Measurements from ENCODE around the gene NSUN7.

The NSUN7 gene

DNA sequence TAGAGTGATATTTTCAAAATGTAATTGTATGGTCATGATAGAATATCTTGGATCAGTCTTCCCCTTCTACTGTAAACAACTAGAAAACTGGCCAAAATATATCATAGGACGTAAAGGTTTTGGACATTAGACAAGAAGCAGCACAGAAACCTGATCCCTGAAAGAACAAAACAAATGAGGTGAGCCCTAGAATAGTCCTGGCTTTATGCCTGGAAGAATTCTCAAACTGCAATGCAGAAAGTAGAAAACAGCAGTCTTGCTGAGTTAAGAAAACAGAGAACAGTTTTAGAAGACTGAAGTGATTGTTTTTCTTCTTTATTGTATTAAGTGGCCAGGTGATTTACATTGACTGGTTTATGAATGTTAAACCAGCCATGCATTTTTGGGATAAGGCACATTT lies 19.5 kb downstream of the NSUN7 start:
- H3K27ac ChIP-seq: no peak overlapping the region
- CTCF ChIA-PET: no interaction called here
- DNase-seq (ENCODE audit: low spot score): no peak
- TF ChIP-seq, protein P1, sequence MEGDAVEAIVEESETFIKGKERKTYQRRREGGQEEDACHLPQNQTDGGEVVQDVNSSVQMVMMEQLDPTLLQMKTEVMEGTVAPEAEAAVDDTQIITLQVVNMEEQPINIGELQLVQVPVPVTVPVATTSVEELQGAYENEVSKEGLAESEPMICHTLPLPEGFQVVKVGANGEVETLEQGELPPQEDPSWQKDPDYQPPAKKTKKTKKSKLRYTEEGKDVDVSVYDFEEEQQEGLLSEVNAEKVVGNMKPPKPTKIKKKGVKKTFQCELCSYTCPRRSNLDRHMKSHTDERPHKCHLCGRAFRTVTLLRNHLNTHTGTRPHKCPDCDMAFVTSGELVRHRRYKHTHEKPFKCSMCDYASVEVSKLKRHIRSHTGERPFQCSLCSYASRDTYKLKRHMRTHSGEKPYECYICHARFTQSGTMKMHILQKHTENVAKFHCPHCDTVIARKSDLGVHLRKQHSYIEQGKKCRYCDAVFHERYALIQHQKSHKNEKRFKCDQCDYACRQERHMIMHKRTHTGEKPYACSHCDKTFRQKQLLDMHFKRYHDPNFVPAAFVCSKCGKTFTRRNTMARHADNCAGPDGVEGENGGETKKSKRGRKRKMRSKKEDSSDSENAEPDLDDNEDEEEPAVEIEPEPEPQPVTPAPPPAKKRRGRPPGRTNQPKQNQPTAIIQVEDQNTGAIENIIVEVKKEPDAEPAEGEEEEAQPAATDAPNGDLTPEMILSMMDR (conservative IDR thresholded peaks at IDR 0.05; ENCODE audit: low read depth): no peak
- POLR2A ChIA-PET (ENCODE audit: low non-redundant PET): no interaction called here

DNA sequence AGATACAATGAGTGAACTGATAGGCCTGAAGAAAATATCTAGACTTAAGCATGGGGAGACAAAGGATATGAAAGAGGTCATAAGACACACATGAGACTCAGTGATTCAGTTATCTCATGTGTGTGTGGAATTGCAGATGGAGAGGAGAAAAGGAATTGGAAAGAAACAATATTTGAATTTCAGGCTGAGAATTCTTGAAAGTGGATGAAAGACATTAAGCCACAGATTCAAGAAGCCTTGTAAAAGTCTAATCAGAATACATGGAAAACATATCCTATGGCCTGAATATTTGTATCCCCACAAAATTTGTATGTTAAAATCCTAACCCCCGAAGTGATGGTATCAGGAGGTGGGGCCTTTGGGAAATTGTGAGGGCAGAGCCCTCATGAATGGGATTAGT lies 28.3 kb downstream of the NSUN7 start:
- CTCF ChIA-PET: no interaction called here

DNA sequence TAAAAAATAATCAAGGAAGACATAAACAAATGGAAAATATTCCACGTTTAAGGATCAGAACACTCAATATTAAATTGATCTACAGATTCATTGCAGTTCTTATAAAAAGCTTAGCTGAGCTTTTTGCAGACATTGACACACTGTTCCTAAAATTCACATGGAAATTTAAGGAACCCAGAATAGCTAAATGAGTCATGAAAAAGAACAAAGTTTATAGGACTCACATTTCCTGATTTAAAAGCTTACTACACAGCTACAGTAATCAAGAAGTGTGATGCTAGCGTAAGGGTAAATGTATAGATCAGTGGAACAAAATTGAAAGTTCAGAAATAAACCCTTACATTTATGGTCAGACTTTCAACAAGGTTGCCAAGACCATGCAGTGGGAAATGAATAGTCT lies 33.1 kb downstream of the NSUN7 start:
- no peak for DNase-seq (ENCODE audit: low spot score)
- ChIA-PET POLR2A (ENCODE audit: low non-redundant PET) (no interaction called here), CTCF (interaction anchor here (1.6 kb wide), 1 partner anchor 32 kb away, joined by 5 read pairs; no protein-coding TSS in a partner anchor)
- no peak overlapping the region for H3K27ac ChIP-seq
- TF ChIP-seq, protein P1 (conservative IDR thresholded peaks at IDR 0.05; ENCODE audit: low read depth): no peak

More for the DNA sequence above, 28.3 kb downstream of the NSUN7 start:
- DNase-seq (ENCODE audit: low spot score): no peak
- TF ChIP-seq, protein P1 (conservative IDR thresholded peaks at IDR 0.05; ENCODE audit: low read depth): no peak
- H3K27ac ChIP-seq: no peak overlapping the region
- POLR2A ChIA-PET (ENCODE audit: low non-redundant PET): no interaction called here

DNA sequence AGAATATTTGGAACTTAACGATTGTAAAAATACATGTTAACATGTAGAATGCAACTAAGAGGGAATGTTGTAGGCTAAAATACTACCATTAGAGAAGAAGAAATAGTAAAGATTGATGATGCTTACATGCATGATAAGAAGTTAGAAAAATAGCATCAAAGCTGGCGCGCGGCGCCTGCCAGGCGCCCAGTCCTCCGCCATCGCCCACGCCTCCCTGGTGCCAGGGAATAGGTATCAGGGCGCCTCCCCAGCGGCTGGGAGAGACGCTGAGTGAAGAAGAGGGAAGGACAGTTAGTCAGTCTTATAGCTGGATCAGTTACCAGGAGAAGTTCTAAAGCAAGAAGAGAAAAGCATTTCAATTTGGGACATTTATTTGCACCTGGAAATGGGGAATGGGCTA lies 36.0 kb downstream of the NSUN7 start:
- CTCF ChIA-PET: no interaction called here
- POLR2A ChIA-PET (ENCODE audit: low non-redundant PET): no interaction called here
- TF ChIP-seq, protein P1 (conservative IDR thresholded peaks at IDR 0.05; ENCODE audit: low read depth): no peak
- no peak overlapping the region for H3K27ac ChIP-seq
- DNase-seq (ENCODE audit: low spot score): no peak

DNA sequence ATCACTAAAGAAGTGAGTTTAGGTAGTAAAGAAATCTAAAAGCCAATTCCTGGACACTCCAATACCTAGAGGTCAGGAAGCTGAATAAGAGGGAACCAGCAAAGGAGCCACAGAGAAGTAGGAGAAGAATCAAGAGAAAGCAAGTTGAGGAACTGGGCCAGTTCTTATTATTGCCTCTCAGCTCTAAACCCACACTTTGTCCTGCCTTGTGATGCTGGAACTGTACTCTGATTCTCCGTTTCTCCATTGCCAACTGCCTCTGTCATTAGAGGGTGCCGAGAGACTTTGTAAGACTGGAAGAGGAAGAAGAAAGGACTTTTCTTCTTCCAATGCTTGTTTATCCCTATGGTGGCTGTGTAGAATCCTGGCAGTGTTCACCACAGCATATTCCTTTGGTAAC lies 38.6 kb downstream of the NSUN7 start:
- no peak overlapping the region for H3K27ac ChIP-seq
- POLR2A ChIA-PET (ENCODE audit: low non-redundant PET): no interaction called here
- CTCF ChIA-PET: interaction anchor here (0.6 kb wide), 1 partner anchor 44 kb away, joined by 4 read pairs; no protein-coding TSS in a partner anchor
- TF ChIP-seq, protein P1 (conservative IDR thresholded peaks at IDR 0.05; ENCODE audit: low read depth): no peak
- DNase-seq (ENCODE audit: low spot score): no peak

DNA sequence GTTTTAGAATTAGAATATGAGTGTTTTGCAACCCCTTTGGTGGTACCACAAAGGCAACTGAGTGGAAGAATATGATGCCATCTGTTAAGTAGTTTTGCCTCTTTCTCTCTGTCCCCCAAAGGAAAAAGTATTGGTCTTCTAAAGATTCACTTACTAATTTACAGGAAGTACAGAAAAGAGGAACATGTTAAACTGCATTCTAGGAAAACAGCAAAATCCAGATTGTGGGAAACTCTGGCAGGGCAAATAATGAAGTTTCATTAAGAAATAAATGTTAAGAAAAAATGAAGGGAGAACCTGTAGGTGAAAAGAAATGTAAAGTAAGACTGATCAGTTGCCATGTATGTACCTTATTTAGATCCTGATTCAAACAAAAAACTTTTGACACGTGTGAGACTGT lies 39.3 kb downstream of the NSUN7 start:
- TF ChIP-seq, protein P1 (conservative IDR thresholded peaks at IDR 0.05; ENCODE audit: low read depth): no peak
- no peak for DNase-seq (ENCODE audit: low spot score)
- no peak overlapping the region for H3K27ac ChIP-seq
- CTCF ChIA-PET: no interaction called here
- POLR2A ChIA-PET (ENCODE audit: low non-redundant PET): no interaction called here

DNA sequence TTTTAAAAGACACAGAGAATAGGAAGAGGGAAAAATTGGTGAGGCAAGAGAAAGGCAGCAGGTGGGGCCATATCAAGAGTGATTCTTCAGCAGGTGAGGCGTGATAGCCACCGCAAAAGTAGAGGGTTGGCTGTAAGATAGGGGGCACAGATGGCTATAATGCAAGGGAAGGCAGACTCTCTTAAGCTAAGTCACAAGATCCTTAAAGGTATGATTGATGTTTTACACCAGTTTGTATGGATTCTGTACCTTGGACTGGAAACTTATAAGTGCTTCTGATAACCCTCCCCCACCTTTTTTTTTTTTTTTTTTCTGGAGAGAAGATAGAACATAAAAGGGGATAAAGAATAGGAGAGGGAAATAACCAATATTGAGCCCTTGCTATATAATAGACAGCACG lies 40.0 kb downstream of the NSUN7 start:
- no peak for DNase-seq (ENCODE audit: low spot score)
- TF ChIP-seq, protein P1 (conservative IDR thresholded peaks at IDR 0.05; ENCODE audit: low read depth): no peak
- CTCF ChIA-PET: interaction anchor here (0.6 kb wide), 1 partner anchor 45 kb away, joined by 4 read pairs; no protein-coding TSS in a partner anchor
- POLR2A ChIA-PET (ENCODE audit: low non-redundant PET): no interaction called here
- no peak overlapping the region for H3K27ac ChIP-seq

Measured in RWPE1 (cell line).